ENCODE data around the gene SNRNP35. TPM values are rescaled to one million over a fixed set of nuclear protein-coding genes. Genes with fewer than 3 reads are reported as not detected.

SNRNP35 gene
- total and polyA plus RNA-seq, 9 of the 15 experiments (the other 6 are each of a cell fraction or from before 2014, with no cell fraction given): 17.7 to 41.0 (median 25.5) TPM

DNA sequence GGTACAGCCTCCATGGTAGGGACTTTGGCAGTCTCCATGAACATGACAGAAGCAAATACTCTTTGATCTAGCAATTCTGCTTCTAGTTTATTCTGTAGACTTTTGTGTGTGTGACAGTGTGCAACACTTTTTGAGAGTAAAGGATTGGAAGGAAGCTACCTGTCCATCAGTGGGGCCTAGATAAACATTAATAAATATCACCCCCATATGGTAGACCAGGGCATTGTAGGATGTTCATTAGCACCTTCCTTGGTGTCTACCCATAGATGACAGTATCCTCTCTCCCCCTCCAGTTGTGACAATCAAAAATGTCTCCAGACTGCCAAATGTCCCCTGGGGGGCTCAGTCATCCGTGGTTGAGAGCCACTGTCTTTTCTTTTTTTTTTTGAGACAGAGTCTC is 10.8 kb downstream of the SNRNP35 start (continued):
- TF ChIP-seq, protein P1, sequence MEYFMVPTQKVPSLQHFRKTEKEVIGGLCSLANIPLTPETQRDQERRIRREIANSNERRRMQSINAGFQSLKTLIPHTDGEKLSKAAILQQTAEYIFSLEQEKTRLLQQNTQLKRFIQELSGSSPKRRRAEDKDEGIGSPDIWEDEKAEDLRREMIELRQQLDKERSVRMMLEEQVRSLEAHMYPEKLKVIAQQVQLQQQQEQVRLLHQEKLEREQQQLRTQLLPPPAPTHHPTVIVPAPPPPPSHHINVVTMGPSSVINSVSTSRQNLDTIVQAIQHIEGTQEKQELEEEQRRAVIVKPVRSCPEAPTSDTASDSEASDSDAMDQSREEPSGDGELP (CRISPR knock-in tag; IDR thresholded peaks at IDR 0.05; ENCODE audit: borderline replicate concordance): no peak
- TF ChIP-seq, protein P2, sequence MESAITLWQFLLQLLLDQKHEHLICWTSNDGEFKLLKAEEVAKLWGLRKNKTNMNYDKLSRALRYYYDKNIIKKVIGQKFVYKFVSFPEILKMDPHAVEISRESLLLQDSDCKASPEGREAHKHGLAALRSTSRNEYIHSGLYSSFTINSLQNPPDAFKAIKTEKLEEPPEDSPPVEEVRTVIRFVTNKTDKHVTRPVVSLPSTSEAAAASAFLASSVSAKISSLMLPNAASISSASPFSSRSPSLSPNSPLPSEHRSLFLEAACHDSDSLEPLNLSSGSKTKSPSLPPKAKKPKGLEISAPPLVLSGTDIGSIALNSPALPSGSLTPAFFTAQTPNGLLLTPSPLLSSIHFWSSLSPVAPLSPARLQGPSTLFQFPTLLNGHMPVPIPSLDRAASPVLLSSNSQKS (CRISPR knock-in tag; IDR thresholded peaks at IDR 0.05): no peak
- TF ChIP-seq, protein P3, sequence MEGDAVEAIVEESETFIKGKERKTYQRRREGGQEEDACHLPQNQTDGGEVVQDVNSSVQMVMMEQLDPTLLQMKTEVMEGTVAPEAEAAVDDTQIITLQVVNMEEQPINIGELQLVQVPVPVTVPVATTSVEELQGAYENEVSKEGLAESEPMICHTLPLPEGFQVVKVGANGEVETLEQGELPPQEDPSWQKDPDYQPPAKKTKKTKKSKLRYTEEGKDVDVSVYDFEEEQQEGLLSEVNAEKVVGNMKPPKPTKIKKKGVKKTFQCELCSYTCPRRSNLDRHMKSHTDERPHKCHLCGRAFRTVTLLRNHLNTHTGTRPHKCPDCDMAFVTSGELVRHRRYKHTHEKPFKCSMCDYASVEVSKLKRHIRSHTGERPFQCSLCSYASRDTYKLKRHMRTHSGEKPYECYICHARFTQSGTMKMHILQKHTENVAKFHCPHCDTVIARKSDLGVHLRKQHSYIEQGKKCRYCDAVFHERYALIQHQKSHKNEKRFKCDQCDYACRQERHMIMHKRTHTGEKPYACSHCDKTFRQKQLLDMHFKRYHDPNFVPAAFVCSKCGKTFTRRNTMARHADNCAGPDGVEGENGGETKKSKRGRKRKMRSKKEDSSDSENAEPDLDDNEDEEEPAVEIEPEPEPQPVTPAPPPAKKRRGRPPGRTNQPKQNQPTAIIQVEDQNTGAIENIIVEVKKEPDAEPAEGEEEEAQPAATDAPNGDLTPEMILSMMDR (IDR thresholded peaks at IDR 0.05 in 2 of 3, conservative IDR thresholded peaks at IDR 0.05 in 1 of 3; ENCODE audit: insufficient read depth in 2 of 3, low read depth in 1 of 3, low read length in 3 of 3): peak; percentile 33 to 60 (median 38); a peak in 3 of 6 replicates
- TF ChIP-seq, protein P4, sequence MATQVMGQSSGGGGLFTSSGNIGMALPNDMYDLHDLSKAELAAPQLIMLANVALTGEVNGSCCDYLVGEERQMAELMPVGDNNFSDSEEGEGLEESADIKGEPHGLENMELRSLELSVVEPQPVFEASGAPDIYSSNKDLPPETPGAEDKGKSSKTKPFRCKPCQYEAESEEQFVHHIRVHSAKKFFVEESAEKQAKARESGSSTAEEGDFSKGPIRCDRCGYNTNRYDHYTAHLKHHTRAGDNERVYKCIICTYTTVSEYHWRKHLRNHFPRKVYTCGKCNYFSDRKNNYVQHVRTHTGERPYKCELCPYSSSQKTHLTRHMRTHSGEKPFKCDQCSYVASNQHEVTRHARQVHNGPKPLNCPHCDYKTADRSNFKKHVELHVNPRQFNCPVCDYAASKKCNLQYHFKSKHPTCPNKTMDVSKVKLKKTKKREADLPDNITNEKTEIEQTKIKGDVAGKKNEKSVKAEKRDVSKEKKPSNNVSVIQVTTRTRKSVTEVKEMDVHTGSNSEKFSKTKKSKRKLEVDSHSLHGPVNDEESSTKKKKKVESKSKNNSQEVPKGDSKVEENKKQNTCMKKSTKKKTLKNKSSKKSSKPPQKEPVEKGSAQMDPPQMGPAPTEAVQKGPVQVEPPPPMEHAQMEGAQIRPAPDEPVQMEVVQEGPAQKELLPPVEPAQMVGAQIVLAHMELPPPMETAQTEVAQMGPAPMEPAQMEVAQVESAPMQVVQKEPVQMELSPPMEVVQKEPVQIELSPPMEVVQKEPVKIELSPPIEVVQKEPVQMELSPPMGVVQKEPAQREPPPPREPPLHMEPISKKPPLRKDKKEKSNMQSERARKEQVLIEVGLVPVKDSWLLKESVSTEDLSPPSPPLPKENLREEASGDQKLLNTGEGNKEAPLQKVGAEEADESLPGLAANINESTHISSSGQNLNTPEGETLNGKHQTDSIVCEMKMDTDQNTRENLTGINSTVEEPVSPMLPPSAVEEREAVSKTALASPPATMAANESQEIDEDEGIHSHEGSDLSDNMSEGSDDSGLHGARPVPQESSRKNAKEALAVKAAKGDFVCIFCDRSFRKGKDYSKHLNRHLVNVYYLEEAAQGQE (IDR thresholded peaks at IDR 0.05; ENCODE audit: borderline replicate concordance): peak; percentile 22; the same call in 1 of the 2 replicates
- TF ChIP-seq, protein P4 (CRISPR knock-in tag; IDR thresholded peaks at IDR 0.05; ENCODE audit: low read depth): no peak
- TF ChIP-seq RAD21 (CRISPR knock-in tag; conservative IDR thresholded peaks at IDR 0.05 in 1 of 2, IDR thresholded peaks at IDR 0.05 in 1 of 2) (peak; percentile 34 to 57), TAF1 (IDR thresholded peaks at IDR 0.05; ENCODE audit: control insufficient read depth, extremely low read depth, insufficient read depth, low read length, severe bottlenecking) (no peak), ZSCAN29 (IDR thresholded peaks at IDR 0.05) (no peak), SNIP1 (IDR thresholded peaks at IDR 0.05; ENCODE audit: low read depth) (no peak)
- TF ChIP-seq, protein P5, sequence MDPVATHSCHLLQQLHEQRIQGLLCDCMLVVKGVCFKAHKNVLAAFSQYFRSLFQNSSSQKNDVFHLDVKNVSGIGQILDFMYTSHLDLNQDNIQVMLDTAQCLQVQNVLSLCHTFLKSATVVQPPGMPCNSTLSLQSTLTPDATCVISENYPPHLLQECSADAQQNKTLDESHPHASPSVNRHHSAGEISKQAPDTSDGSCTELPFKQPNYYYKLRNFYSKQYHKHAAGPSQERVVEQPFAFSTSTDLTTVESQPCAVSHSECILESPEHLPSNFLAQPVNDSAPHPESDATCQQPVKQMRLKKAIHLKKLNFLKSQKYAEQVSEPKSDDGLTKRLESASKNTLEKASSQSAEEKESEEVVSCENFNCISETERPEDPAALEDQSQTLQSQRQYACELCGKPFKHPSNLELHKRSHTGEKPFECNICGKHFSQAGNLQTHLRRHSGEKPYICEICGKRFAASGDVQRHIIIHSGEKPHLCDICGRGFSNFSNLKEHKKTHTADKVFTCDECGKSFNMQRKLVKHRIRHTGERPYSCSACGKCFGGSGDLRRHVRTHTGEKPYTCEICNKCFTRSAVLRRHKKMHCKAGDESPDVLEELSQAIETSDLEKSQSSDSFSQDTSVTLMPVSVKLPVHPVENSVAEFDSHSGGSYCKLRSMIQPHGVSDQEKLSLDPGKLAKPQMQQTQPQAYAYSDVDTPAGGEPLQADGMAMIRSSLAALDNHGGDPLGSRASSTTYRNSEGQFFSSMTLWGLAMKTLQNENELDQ (CRISPR knock-in tag; IDR thresholded peaks at IDR 0.05; ENCODE audit: borderline replicate concordance): no peak

All from K562 (cell line).